Measurements from ENCODE around the gene VLDLR. TPM values are rescaled to one million over a fixed set of nuclear protein-coding genes. Genes with fewer than 3 reads are reported as not detected.
"Not testable (repeated sequence)": the region's sequence is repeated elsewhere in the genome, so short reads cannot be mapped to it uniquely, and the experiment has no call there.

Gene VLDLR
- total RNA-seq, 1 donor from 2014 or later, result 23.6 TPM

GRCh38 chr9:2663461-2664173 is 42.0 kb downstream of the VLDLR start:
- DNase-seq (ENCODE audit: low spot score), result peak; percentile 79

- no peak for DNase-seq (ENCODE audit: low spot score)
Measured at GRCh38 chr9:2664174-2665065, 42.8 kb downstream of the VLDLR start.

- DNase-seq (ENCODE audit: low spot score), result no peak
Measured at GRCh38 chr9:2666569-2666968, 45.0 kb downstream of the VLDLR start.

- no peak for DNase-seq (ENCODE audit: low spot score)
Measured at GRCh38 chr9:2673161-2673560, 51.6 kb downstream of the VLDLR start.

- DNase-seq (ENCODE audit: low spot score), result peak; percentile 36
Measured at GRCh38 chr9:2674141-2674824, 52.7 kb downstream of the VLDLR start.

GRCh38 chr9:2675834-2676233 is 54.2 kb downstream of the VLDLR start:
- no peak for DNase-seq (ENCODE audit: low spot score)

GRCh38 chr9:2676466-2676865 is 54.9 kb downstream of the VLDLR start:
- DNase-seq (ENCODE audit: low spot score), result no peak

- peak; percentile 65 for DNase-seq (ENCODE audit: low spot score)
Measured at GRCh38 chr9:2677915-2678889, 56.6 kb downstream of the VLDLR start.

- DNase-seq (ENCODE audit: low spot score), result no peak
Measured at GRCh38 chr9:2679011-2679410, 57.4 kb downstream of the VLDLR start.

GRCh38 chr9:2681981-2682380 is 60.4 kb downstream of the VLDLR start:
- no peak for DNase-seq (ENCODE audit: low spot score)

- DNase-seq (ENCODE audit: low spot score), result no peak
Measured at GRCh38 chr9:2686911-2687310, 65.3 kb downstream of the VLDLR start.

- no peak for DNase-seq (ENCODE audit: low spot score)
Measured at GRCh38 chr9:2688636-2689035, 67.0 kb downstream of the VLDLR start.

- DNase-seq (ENCODE audit: low spot score), result no peak
Measured at GRCh38 chr9:2691212-2691611, 69.6 kb downstream of the VLDLR start.

- DNase-seq (ENCODE audit: low spot score), result peak; percentile 21
Measured at GRCh38 chr9:2691626-2692025, 70.0 kb downstream of the VLDLR start.

GRCh38 chr9:2693056-2693455 is 71.5 kb downstream of the VLDLR start:
- no peak for DNase-seq (ENCODE audit: low spot score)

- DNase-seq (ENCODE audit: low spot score), result no peak
Measured at GRCh38 chr9:2697492-2697891, 75.9 kb downstream of the VLDLR start.

- no peak for DNase-seq (ENCODE audit: low spot score)
Measured at GRCh38 chr9:2700398-2700797, 78.8 kb downstream of the VLDLR start.

- DNase-seq (ENCODE audit: low spot score), result no peak
Measured at GRCh38 chr9:2700909-2701550, 79.4 kb downstream of the VLDLR start.

- DNase-seq (ENCODE audit: low spot score), result no peak
Measured at GRCh38 chr9:2704504-2704903, 82.9 kb downstream of the VLDLR start.

- not testable (repeated sequence) for DNase-seq (ENCODE audit: low spot score)
Measured at GRCh38 chr9:2707256-2707655, 85.7 kb downstream of the VLDLR start.

Data from umbilical cord (tissue), 2 donors.